GM12801 (cell line): Measurements from ENCODE around the gene RNPS1.

ENCODE experiments used
- TF ChIP-seq, protein P1 (sequence below): IDR thresholded peaks from one replicate; pipeline ENCODE4 v1.5.1; 2011; ENCODE audit warnings: control low read depth; ENCODE audit not compliant: insufficient read length; ENCODE audit errors: extremely low read depth

Gene RNPS1

DNA sequence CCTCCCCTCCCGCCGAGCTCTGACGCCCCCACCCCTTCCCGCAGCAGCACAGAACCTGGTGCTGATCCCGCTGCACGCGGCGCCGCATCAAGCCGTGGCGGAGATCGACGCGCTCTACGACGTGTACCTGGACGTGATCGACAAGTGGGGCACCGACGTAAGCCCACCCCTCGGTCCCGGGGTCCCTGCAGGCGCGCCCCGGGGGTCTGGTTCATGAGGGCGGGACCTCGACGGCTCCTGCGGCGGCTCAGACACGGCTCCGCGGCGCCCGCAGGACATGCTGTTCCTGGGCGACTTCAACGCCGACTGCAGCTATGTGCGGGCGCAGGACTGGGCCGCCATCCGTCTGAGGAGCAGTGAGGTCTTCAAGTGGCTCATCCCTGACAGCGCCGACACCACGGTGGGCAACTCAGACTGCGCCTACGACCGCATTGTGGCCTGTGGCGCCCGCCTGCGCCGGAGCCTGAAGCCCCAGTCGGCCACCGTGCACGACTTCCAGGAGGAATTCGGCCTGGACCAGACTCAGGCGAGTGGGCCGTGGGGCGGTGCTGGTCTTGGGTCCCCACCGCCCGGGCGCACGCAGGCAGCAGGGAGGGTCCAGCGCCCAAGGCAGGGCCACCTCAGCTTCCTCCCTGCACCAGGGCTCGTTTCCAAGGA, 30.3 kb downstream of the RNPS1 start:
- TF ChIP-seq, protein P1, sequence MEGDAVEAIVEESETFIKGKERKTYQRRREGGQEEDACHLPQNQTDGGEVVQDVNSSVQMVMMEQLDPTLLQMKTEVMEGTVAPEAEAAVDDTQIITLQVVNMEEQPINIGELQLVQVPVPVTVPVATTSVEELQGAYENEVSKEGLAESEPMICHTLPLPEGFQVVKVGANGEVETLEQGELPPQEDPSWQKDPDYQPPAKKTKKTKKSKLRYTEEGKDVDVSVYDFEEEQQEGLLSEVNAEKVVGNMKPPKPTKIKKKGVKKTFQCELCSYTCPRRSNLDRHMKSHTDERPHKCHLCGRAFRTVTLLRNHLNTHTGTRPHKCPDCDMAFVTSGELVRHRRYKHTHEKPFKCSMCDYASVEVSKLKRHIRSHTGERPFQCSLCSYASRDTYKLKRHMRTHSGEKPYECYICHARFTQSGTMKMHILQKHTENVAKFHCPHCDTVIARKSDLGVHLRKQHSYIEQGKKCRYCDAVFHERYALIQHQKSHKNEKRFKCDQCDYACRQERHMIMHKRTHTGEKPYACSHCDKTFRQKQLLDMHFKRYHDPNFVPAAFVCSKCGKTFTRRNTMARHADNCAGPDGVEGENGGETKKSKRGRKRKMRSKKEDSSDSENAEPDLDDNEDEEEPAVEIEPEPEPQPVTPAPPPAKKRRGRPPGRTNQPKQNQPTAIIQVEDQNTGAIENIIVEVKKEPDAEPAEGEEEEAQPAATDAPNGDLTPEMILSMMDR = no peak

DNA sequence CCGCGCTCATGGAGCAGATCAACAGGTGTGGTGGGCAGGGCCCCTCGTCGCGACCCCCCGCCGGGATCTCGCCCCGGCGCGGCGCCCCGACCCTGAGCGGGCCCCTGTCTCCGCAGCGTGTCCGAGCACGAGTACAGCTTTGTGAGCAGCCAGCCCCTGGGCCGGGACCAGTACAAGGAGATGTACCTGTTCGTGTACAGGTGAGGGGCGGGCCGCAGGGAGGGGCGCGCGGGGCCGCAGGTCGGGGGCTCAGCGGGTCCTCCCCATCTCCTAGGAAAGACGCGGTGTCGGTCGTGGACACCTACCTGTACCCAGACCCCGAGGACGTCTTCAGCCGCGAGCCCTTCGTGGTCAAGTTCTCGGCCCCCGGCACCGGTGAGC, 30.8 kb downstream of the RNPS1 start:
- TF ChIP-seq, protein P1 = no peak

DNA sequence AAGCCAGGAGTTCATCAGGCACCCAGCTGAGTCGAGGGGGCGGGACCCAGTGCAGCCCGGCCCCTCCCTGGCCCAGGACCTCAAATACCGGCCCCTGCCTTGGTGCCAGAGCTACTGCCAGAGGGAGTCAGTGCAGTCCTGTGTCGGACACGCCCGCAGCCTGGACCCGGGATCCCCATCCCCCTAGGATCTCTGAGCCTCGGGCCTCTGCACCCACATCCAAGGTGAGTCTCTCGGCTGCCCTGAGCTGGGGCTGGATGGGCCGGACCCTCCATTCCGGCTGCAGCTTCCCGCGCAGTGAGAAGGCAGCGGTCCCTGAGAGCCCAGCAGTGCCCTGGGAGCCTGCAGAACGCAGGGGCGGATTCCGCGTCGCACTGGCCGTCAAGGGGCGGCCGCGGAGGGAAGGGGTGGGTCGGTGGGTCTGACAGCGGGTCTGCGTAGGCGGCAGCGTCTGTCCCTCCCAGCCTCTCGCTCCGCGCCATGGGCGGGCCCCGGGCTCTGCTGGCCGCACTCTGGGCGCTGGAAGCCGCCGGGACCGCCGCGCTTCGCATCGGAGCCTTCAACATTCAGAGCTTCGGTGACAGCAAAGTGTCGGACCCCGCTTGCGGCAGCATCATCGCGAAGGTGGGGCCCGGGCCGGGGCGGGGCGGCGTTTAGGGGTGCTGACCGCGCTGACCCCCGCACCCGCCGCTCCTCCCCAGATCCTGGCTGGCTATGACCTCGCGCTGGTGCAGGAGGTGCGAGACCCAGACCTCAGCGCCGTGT, 31.4 kb downstream of the RNPS1 start, which contains the start of gene DNASE1L2:
DNASE1L2 (plus strand) TSS at position 108 of the 765 bp plus-strand sequence; CDS start at position 481, 373 bp downstream.
- TF ChIP-seq, protein P1 = no peak

DNA sequence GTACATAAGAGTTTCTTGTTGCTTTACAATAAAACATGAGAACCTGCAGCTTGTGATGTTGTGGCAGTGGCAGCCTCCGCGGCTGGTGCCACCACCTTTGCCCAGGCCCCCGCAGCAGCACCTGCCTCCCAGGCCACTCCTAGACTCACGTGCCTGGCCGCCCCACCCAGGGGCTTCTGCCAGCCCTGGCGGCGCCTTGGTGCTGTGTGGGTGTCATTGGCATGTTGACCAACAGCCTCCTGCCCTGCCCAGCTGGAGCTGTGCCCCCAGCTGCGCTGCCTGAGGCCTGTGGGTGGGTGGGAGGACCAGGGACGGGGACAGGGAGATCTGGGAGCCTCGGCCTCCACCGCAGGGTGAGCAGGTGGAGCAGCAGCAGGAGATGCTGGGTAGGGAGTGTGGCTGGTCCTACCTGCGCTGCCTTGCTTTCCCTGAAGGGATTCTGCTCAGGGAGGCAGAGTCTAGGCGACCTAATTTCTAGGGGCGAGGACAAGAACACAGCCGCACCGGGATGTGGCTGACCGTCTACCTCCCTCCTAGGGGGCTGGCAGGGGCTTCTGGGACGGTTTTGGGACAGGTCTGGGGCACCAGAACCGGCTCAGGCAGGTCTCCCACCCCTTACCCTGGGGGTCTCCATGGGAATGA, 32.1 kb downstream of the RNPS1 start:
- TF ChIP-seq, protein P1 = no peak

DNA sequence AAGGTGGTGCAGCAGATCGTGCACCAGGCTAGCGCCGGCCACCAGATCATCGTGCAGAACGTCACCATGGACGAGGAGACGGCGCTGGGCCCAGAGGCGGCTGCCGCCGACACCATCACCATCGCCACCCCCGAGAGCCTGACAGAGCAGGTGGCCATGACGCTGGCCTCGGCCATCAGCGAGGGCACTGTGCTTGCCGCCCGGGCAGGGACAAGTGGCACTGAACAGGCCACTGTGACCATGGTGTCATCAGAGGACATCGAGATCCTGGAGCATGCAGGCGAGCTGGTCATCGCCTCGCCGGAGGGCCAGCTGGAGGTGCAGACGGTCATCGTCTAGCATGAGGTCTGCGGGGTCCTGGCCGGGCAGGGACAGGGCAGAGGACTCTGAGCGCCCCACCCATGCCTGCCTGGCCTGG, 32.7 kb downstream of the RNPS1 start:
- TF ChIP-seq, protein P1 = no peak

DNA sequence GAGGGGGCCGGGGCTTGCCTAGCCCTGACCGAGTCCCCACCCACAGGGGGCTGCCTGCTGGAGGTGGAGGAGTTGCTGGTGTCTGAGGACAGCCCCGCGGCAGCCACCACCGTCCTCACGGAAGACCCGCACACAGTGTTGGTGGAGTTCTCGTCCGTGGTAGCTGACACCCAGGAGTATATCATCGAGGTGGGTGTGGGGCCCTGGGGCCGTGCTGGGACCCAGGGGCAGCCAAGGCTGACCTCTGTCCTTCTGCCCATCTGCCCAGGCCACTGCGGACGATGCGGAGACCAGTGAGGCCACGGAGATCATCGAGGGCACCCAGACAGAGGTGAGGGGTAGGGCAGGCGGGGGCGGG, 33.1 kb downstream of the RNPS1 start:
- TF ChIP-seq, protein P1 = no peak
